DND-41 (cell line): Measurements from ENCODE around the gene PXMP2.
A peak's percentile ranks its signal among the peaks of the same experiment; 100 is the strongest.

ENCODE experiments used
- ATAC-seq: fragments of 200-7000 bp; cut with Tn5 transposase; 3 replicates; pipeline ENCODE4 v1.9.1; 2021; ENCODE audit warnings: low read depth; ENCODE audit not compliant: insufficient read depth
- DNase-seq: peaks from one replicate; pipeline ENCODE4 v3.0.0-alpha.2; 2020
- H2AFZ ChIP-seq: 2 replicates; pipeline ENCODE4 v1.6.0; 2012; ENCODE audit warnings: low read depth, low read length
- H3K27ac ChIP-seq: 2 replicates; pipeline ENCODE4 v1.5.1; 2012; ENCODE audit warnings: low read length, inconsistent platforms
- H3K27me3 ChIP-seq: fragments of 200-600 bp; sonication (generic); 2 replicates; pipeline ENCODE4 v1.6.0; 2012; ENCODE audit warnings: low read length, mild to moderate bottlenecking, inconsistent platforms; ENCODE audit not compliant: insufficient read depth, poor library complexity
- H3K36me3 ChIP-seq: 2 replicates; pipeline ENCODE4 v1.5.1; 2012; ENCODE audit warnings: low read length, inconsistent platforms; ENCODE audit not compliant: insufficient read depth
- H3K4me1 ChIP-seq: 2 replicates; pipeline ENCODE4 v1.5.1; 2012; ENCODE audit warnings: mild to moderate bottlenecking, low read length; ENCODE audit not compliant: insufficient read depth
- H3K4me2 ChIP-seq: 2 replicates; pipeline ENCODE4 v1.6.0; 2012; ENCODE audit warnings: mild to moderate bottlenecking, moderate library complexity, low read length, inconsistent platforms; ENCODE audit not compliant: insufficient read depth
- H3K4me3 ChIP-seq, 2 experiments: fragments of 200-600 bp in 1 of 2; shearing (Covaris generic) in 1 of 2; 2 replicates each; pipeline ENCODE4 v1.5.1; 2012 to 2016; ENCODE audit warnings: inconsistent platforms in 2 of 2, low read length in 2 of 2, mild to moderate bottlenecking in 2 of 2, low read depth in 1 of 2, moderate library complexity in 1 of 2
- H3K79me2 ChIP-seq: 2 replicates; pipeline ENCODE4 v1.6.0; 2012; ENCODE audit warnings: low read length, inconsistent platforms; ENCODE audit not compliant: insufficient read depth
- H3K9ac ChIP-seq: 2 replicates; pipeline ENCODE4 v1.6.0; 2012; ENCODE audit warnings: low read depth, mild to moderate bottlenecking, inconsistent platforms, low read length, moderate library complexity
- H3K9me3 ChIP-seq: 2 replicates; pipeline ENCODE4 v1.5.1; 2012; ENCODE audit warnings: low read length, moderate library complexity, mild to moderate bottlenecking, inconsistent platforms; ENCODE audit not compliant: insufficient read depth, severe bottlenecking
- H4K20me1 ChIP-seq: 2 replicates; pipeline ENCODE4 v1.6.0; 2012; ENCODE audit warnings: low read length; ENCODE audit not compliant: insufficient read depth
- CTCF ChIP-seq: IDR thresholded peaks from 2 replicates; pipeline ENCODE4 v1.5.1; 2012; ENCODE audit warnings: borderline replicate concordance, low read length, moderate library complexity, mild to moderate bottlenecking; ENCODE audit not compliant: poor library complexity, severe bottlenecking; ENCODE audit errors: extremely low read depth
- EZH2 ChIP-seq: IDR thresholded peaks from 3 replicates; pipeline ENCODE4 v1.6.1; 2012; ENCODE audit warnings: borderline replicate concordance, low read depth, mild to moderate bottlenecking, moderate library complexity, low read length, inconsistent platforms; ENCODE audit not compliant: severe bottlenecking

PXMP2 gene

GRCh38 chr12:132665149-132665491, 22.3 kb upstream of the PXMP2 start:
- H3K9ac ChIP-seq = no peak overlapping the region; the same call in 1 of the 2 replicates
- H3K4me2 ChIP-seq = no peak overlapping the region
- DNase-seq = no peak
- H3K27me3 ChIP-seq = no peaks in the 10 kb centered on the region
- peaks cover 61% of the 10 kb centered on the region for H3K4me1 ChIP-seq
- ATAC-seq = no peak
- no peak overlapping the region for H2AFZ ChIP-seq
- peaks cover 31% of the 10 kb centered on the region; the same call in 1 of the 2 replicates for H3K79me2 ChIP-seq
- no peak overlapping the region for H3K4me3 ChIP-seq
- H3K9me3 ChIP-seq = no peaks in the 10 kb centered on the region
- TF ChIP-seq EZH2 (no peak), CTCF (no peak)
- H3K27ac ChIP-seq = 0 out of 2 replicates have a peak overlapping the region, but pooled peaks have one; percentile 86
- peaks cover 99% of the 10 kb centered on the region for H3K36me3 ChIP-seq
- peaks cover 40% of the 10 kb centered on the region for H4K20me1 ChIP-seq

GRCh38 chr12:132665794-132666193, 21.6 kb upstream of the PXMP2 start:
- Histone ChIP-seq H3K27me3 (no peaks in the 10 kb centered on the region), H4K20me1 (peaks cover 37% of the 10 kb centered on the region), H3K9ac (no peak overlapping the region), H3K79me2 (peaks cover 33% of the 10 kb centered on the region; the same call in 1 of the 2 replicates), H3K4me2 (no peak overlapping the region), H3K4me1 (peaks cover 61% of the 10 kb centered on the region), H3K36me3 (peaks cover 96% of the 10 kb centered on the region), H3K27ac (no peak overlapping the region; the same call in 1 of the 2 replicates), H3K4me3 (no peak overlapping the region), H2AFZ (no peak overlapping the region), H3K9me3 (no peaks in the 10 kb centered on the region)
- ATAC-seq (no peak), DNase-seq (no peak)
- TF ChIP-seq CTCF (no peak), EZH2 (no peak)

GRCh38 chr12:132668191-132669088, 18.9 kb upstream of the PXMP2 start:
- ATAC-seq (no peak), DNase-seq (no peak)
- Histone ChIP-seq H3K79me2 (peaks cover 21% of the 10 kb centered on the region; the same call in 1 of the 2 replicates), H3K36me3 (peaks cover 96% of the 10 kb centered on the region), H3K9me3 (no peaks in the 10 kb centered on the region), H4K20me1 (peaks cover 41% of the 10 kb centered on the region), H3K9ac (no peak overlapping the region), H2AFZ (no peak overlapping the region), H3K4me1 (peaks cover 45% of the 10 kb centered on the region), H3K4me3 (no peak overlapping the region), H3K4me2 (no peak overlapping the region), H3K27ac (no peak overlapping the region), H3K27me3 (no peaks in the 10 kb centered on the region)
- TF ChIP-seq CTCF = no peak
- TF ChIP-seq EZH2 = no peak
